GM18868 (cell line): ENCODE results near the gene HOXC5.
"Not testable (repeated sequence)": the region's sequence is repeated elsewhere in the genome, so short reads cannot be mapped to it uniquely, and the experiment has no call there.

ENCODE experiments used
- ATAC-seq: cut with Tn5 transposase; IDR thresholded peaks from one replicate; pipeline ENCODE4 v1.9.1; 2021; ENCODE audit warnings: mild to moderate bottlenecking, moderate library complexity; ENCODE audit not compliant: unreplicated experiment

HOXC5 gene

GRCh38 chr12:54032086-54032619, 697 bp upstream of the HOXC5 start:
- ATAC-seq: no peak

DNA sequence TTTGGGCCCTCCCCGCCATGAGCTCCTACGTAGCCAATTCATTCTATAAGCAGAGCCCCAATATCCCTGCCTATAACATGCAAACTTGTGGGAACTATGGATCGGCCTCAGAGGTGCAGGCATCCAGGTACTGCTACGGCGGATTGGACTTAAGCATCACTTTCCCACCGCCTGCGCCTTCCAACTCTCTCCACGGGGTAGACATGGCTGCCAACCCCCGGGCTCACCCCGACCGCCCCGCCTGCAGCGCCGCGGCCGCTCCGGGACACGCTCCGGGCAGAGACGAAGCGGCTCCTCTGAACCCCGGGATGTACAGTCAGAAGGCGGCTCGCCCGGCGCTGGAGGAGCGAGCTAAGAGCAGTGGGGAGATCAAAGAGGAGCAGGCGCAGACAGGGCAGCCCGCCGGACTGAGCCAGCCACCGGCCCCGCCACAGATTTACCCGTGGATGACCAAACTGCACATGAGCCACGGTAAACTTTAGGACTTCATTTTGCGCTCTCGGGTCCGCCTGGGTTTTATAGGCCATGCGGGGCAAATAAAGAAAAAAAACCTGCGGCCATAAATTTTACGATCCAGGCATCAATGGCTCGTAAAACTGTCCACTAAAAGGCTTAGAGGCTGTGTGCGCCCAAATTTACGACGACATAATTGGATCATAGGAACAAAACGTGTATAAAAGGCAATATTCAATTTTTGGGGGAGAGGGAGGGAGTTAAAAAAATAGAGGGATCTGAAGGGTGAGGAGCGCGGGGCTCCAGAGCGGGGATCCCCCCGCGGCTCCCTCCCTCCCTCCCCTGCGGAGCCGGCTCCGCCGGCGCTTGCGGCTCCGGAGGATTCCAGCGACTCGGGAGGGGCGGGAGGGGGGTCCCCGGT, 493 bp downstream of the HOXC5 start:
- ATAC-seq: no peak

GRCh38 chr12:54033980-54034784, 1.3 kb downstream of the HOXC5 start:
- no peak for ATAC-seq

- no peak for ATAC-seq
These were observed 2.0 kb downstream of the HOXC5 start for GRCh38 chr12:54034785-54035310.

DNA sequence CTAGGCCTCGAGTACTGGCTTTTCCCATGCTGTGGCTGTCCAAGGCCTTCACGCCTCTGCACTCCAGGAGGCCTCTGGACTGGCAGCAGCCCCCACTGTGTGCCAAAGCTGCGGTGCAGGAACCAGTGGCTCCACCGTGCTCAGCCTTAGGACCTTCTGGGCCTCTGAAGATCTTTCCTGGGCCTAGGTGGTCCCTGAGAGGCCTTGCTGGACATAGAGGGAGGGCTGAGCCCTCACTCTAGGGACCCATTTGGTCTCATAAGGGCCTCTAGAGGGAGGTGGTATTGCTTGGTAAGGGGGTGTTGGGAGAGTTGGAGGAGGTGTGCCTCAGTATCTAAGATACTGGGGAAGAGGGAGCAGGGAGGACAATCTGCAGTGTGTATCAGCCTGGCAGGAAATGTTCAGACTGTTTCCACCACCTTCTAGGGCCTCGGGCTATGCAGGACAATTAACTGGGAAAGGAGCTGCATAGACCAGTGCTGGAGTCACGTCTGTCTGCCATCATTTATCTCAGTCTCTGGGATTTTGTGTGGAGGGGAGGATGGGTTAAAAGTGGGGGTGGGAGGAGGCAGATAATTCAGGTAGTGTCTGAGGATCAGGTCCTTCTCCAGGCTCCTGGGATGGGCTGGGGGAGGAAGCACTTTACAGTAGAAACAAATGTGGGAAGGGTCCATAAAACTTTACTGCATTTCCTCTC, 2.9 kb downstream of the HOXC5 start:
- ATAC-seq: no peak

DNA sequence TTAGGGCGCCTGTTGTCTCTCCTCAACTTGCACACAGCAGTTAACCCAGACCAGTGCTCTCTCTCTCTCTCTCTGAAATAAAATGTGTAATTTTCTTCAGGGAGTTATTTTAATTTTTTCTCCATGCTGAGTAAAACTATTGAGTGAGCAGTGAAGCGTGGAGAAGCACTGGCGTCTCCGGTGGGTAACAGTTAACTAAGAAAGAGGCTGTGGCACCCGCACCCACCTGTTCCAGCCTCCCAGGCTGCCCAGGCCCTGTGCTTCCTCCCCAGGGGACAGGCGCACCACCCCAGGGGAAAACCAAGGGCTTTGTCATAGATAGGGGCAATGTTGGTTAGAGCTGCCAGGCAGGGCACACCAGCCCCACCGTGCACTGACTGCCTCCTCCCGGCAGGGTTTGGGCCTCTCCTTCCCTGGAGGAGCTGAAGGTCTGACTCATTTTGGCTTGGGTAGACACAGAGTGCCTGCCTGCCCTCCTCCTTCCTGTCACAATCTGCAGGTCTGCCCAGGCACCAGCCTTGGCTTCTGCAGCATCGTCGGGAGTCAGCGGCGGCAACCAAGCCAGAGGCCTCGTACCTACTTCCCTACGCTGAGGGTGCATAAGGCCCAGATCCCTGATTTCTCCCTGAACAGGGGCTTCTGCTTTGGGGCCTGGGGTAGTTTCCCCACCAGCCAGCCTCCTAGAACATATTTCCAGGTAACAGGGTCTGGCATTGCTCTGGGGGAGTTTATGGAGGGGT, 3.9 kb downstream of the HOXC5 start:
- peak; percentile 64 for ATAC-seq

DNA sequence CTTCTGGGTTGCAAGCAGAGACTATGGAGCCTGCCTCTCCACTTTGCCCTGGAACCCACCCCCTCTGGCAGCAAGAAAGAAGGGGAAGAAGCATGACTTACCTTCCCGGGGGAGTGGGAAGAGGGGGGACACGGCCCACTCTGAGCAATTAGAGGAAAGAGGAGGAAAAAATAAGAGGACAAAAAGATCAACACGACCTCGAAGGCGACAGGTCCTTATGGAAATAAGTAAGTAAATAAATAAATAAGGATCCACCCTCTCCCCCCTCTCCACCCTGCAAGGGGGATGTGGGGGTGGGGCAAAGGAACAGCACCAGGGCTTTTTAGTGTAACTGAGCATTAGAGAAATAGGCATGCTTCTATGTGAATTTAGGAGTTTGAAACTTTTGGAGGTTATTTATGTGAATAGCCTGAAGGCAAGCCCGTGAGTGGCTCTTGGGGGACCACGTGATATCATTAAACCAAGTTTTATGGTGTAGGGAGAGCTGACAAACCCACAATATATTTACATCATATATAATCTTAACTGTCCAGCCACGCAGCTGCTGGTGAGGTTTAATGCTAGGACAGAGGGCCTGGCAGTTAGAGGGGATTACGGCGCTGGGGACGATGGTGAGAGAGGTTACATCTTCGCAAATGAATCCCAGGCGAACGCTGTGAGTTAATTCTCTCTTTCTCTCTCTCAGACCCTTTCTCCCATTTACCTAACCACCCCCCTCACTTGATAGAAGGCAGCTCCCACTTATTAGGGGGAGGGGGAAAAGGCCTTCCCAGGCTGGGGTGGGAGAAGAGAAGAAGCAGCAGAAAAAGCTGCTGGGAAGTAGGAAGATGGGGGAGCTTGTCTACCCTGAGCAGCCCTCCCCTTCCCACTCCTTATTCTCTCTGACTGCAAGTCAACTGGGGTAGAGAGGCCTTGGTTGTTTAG, 4.8 kb downstream of the HOXC5 start:
- ATAC-seq: no peak

- no peak for ATAC-seq
These were observed 5.5 kb downstream of the HOXC5 start for GRCh38 chr12:54038284-54038870.

DNA sequence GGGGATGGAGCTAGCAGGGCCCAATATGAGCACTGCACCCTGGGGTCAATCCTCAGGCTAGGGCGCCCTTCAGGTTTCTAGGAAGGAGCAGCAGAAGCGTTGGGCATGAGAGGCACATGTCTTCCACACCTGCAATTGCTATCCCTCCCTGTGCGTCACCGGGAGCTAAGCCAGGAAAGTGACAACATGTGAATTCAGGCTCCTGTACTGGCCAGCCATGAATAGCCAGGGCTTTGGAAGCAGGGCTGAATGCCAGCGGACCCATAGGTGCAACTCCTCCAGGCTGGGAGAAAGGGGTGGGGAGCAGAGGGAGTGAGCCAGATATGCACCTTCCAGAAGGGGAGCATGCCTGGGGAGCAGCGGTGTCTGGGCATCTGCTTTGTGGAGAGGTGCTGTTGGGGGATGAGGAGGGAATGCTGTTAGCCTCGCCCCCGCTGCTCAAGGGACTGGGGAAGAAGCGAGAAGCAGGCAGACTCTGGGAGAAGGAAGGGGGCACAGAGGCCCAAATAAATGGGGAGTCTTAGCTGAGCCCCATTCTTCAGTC, 6.1 kb downstream of the HOXC5 start:
- ATAC-seq: no peak

DNA sequence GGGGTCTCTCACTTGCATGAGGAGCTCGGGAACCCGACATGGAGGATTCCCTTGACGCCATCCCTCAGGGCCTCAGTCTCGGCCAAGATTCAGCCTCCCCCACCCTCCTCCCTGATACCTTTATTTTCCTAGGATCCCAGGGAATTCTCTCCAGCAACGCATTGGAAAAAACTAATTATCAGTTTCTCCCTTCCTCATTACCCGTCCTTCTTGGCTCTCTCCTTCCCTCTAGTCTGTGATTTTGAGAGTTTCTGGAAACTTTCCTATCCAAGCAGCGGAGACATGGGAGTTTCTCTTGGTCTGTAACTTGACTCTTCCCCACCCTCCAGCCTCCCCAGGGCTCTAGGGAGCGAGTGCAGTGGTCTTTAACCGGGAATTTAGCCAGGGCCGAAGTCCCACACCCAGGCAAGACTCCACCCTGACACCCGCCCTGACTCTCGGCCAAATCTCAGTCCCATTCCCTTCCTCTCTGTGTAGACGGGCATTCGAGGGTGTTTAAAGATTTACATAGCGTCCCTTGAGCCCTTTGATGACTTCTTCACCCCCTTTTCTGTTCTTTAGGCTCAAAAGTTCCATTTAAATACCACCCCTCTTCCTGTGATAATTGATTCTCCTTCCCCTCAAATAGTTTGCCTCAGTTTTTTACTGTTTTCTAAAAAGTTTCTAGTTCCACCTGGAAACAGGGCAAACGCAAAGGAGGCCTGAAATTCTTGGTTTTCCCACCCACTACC, 6.7 kb downstream of the HOXC5 start:
- ATAC-seq: no peak

- ATAC-seq: no peak
These were observed 7.3 kb downstream of the HOXC5 start for GRCh38 chr12:54040148-54040494.

- ATAC-seq: no peak
These were observed 7.8 kb downstream of the HOXC5 start for GRCh38 chr12:54040648-54041047.

GRCh38 chr12:54041097-54041690, 8.3 kb downstream of the HOXC5 start:
- no peak for ATAC-seq

DNA sequence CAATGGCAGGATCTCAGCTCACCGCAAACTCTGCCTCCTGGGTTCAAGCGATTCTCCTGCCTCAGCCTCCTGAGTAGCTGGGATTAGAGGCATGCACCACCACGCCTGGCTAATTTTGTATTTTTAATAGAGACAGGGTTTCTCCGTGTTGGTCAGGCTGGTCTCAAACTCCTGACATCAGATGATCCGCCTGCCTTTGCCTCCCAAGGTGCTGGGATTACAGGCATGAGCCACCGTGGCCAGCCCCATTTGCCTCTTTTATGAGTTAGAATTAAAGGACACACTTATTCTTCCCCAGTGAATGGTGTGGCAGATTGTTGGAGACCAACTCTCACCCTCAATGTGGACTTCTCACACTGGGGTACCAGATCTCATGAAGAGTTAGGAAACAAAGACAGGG, 9.2 kb downstream of the HOXC5 start:
- not testable (repeated sequence) for ATAC-seq

DNA sequence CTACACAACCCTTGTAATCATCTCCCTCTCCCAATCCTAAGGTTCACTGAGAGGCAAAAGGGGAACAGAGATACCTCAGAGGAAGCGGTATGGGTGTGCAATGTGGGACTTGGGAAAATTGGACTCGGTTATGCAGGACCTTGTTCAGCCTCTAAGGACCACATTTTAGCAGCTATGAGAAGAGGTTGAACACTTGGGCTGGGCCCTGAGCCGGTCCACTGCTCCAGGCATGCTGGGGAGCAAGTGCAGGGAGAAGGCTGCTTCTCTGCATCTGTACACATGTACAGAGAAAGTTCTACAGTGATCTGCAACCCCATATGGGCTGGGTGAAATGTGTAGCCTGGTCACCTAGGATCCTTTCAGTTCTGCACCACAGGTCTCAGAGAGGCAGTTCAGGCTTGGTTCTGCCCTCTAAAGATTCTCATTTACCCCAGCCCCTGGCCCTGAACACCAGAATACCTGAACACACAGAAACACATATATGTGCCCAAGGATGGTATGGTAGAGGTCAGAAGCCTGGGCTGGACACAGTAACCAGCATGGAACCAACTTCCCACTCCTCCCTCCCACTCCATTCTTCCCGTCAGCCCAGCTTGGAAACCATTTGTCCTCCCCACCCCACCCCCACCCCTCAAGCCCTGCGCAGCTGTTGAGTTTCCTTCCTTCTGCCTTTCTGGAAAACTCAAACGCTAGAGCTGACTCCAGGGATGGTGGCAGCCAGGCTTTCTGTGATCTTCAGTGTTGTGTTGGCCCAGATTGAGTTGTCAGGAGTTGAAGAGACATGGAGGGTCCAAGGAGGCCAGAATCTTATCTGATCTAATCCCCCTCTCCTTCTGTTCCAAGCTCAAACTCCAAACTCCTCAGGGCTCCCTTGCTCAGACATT, 10.4 kb downstream of the HOXC5 start:
- no peak for ATAC-seq

- no peak for ATAC-seq
These were observed 11.7 kb downstream of the HOXC5 start for GRCh38 chr12:54044425-54045103.
